Stimulated activated effector memory CD8-positive, alpha-beta T cell treated with anti-CD3 and anti-CD28 coated beads, Interleukin-12 subunit alpha, Interleukin-12 subunit beta, amount 100 ng/mL, for 72 hours (primary cell): ENCODE measurements around the gene TBC1D10B.
A peak's percentile ranks its signal among the peaks of the same experiment; 100 is the strongest.

Source experiments
- ATAC-seq: fragments of 150-1000 bp; cut with Tn5 transposase; 2 replicates; pipeline ENCODE4 v1.10.0; 2021
- DNase-seq, 2 donors: peaks; one replicate each; pipeline ENCODE4 v3.0.0; 2021 to 2022; ENCODE audit warnings: low spot score in 2 of 2
- H3K27ac Mint-ChIP-seq: one replicate; pipeline ENCODE4 v1.8.0; 2022; ENCODE audit warnings: mild to moderate bottlenecking, mixed read lengths
- H3K36me3 Mint-ChIP-seq: one replicate; pipeline ENCODE4 v1.8.0; 2022; ENCODE audit warnings: mild to moderate bottlenecking, mixed read lengths
- H3K4me1 Mint-ChIP-seq: one replicate; pipeline ENCODE4 v1.8.0; 2022; ENCODE audit warnings: mixed read lengths
- H3K4me3 Mint-ChIP-seq: one replicate; pipeline ENCODE4 v1.8.0; 2022; ENCODE audit warnings: mild to moderate bottlenecking, mixed read lengths
- H3K9me3 Mint-ChIP-seq: one replicate; pipeline ENCODE4 v1.8.0; 2022; ENCODE audit warnings: mixed read lengths

Gene TBC1D10B

GRCh38 chr16:30369938-30370455 lies 297 bp downstream of the TBC1D10B start:
- Mint-ChIP-seq H3K9me3 (no peaks in the 10 kb centered on the region), H3K27ac (peak overlapping the region; percentile 93), H3K4me1 (peaks cover 52% of the 10 kb centered on the region), H3K36me3 (peaks cover 52% of the 10 kb centered on the region), H3K4me3 (peak overlapping the region; percentile 91)
- no peak for DNase-seq
- ATAC-seq: peak; percentile 6

- Mint-ChIP-seq H3K4me1 (peaks cover 52% of the 10 kb centered on the region), H3K9me3 (no peaks in the 10 kb centered on the region), H3K36me3 (peaks cover 59% of the 10 kb centered on the region), H3K27ac (peak overlapping the region; percentile 86), H3K4me3 (peak overlapping the region; percentile 91)
- peak in 1 of 2 donors; percentile 67 for DNase-seq
- ATAC-seq: no peak
Measured at GRCh38 chr16:30369091-30369937, 980 bp downstream of the TBC1D10B start.

GRCh38 chr16:30368792-30369090 lies 1.6 kb downstream of the TBC1D10B start:
- ATAC-seq: no peak
- Mint-ChIP-seq H3K27ac (peak overlapping the region; percentile 86), H3K36me3 (peaks cover 64% of the 10 kb centered on the region), H3K4me3 (peak overlapping the region; percentile 91), H3K4me1 (peaks cover 52% of the 10 kb centered on the region), H3K9me3 (no peaks in the 10 kb centered on the region)
- no peak for DNase-seq

- no peaks in the 10 kb centered on the region for H3K9me3 Mint-ChIP-seq
- DNase-seq: peak in 1 of 2 donors; percentile 54
- peaks cover 52% of the 10 kb centered on the region for H3K4me1 Mint-ChIP-seq
- no peak for ATAC-seq
- H3K4me3 Mint-ChIP-seq: peak overlapping the region; percentile 91
- peaks cover 69% of the 10 kb centered on the region for H3K36me3 Mint-ChIP-seq
- H3K27ac Mint-ChIP-seq: peak overlapping the region; percentile 86
Measured at GRCh38 chr16:30368122-30368791, 2.0 kb downstream of the TBC1D10B start.

- DNase-seq: no peak
- peaks cover 46% of the 10 kb centered on the region for H3K4me1 Mint-ChIP-seq
- H3K4me3 Mint-ChIP-seq: peak overlapping the region; percentile 91
- no peak for ATAC-seq
- H3K36me3 Mint-ChIP-seq: peaks cover 77% of the 10 kb centered on the region
- H3K27ac Mint-ChIP-seq: peak overlapping the region; percentile 86
- no peaks in the 10 kb centered on the region for H3K9me3 Mint-ChIP-seq
Measured at GRCh38 chr16:30367349-30368009, 2.8 kb downstream of the TBC1D10B start.

GRCh38 chr16:30366511-30366910 lies 3.8 kb downstream of the TBC1D10B start:
- no peak for DNase-seq
- ATAC-seq: no peak
- Mint-ChIP-seq H3K4me3 (peak overlapping the region; percentile 91), H3K27ac (peak overlapping the region; percentile 86), H3K4me1 (peaks cover 38% of the 10 kb centered on the region), H3K9me3 (no peaks in the 10 kb centered on the region), H3K36me3 (peaks cover 80% of the 10 kb centered on the region)

GRCh38 chr16:30365200-30365599 lies 5.1 kb downstream of the TBC1D10B start:
- peak overlapping the region; percentile 60 for H3K27ac Mint-ChIP-seq
- H3K4me3 Mint-ChIP-seq: no peak overlapping the region
- DNase-seq: no peak
- no peak for ATAC-seq
- H3K9me3 Mint-ChIP-seq: no peaks in the 10 kb centered on the region
- H3K4me1 Mint-ChIP-seq: peaks cover 39% of the 10 kb centered on the region
- H3K36me3 Mint-ChIP-seq: peaks cover 85% of the 10 kb centered on the region

GRCh38 chr16:30361180-30361579 lies 9.1 kb downstream of the TBC1D10B start:
- Mint-ChIP-seq H3K4me3 (no peak overlapping the region), H3K9me3 (no peaks in the 10 kb centered on the region), H3K4me1 (peaks cover 29% of the 10 kb centered on the region), H3K36me3 (peaks cover 83% of the 10 kb centered on the region), H3K27ac (peak overlapping the region; percentile 81)
- ATAC-seq (no peak), DNase-seq (no peak)

- Mint-ChIP-seq H3K27ac (peak overlapping the region; percentile 81), H3K36me3 (peaks cover 83% of the 10 kb centered on the region), H3K9me3 (no peaks in the 10 kb centered on the region), H3K4me1 (peaks cover 35% of the 10 kb centered on the region), H3K4me3 (no peak overlapping the region)
- ATAC-seq (no peak), DNase-seq (no peak)
Measured at GRCh38 chr16:30359871-30360170, 10.5 kb downstream of the TBC1D10B start.

GRCh38 chr16:30358990-30359870 lies 11.1 kb downstream of the TBC1D10B start:
- H3K4me3 Mint-ChIP-seq: no peak overlapping the region
- peaks cover 40% of the 10 kb centered on the region for H3K4me1 Mint-ChIP-seq
- H3K36me3 Mint-ChIP-seq: peaks cover 83% of the 10 kb centered on the region
- no peaks in the 10 kb centered on the region for H3K9me3 Mint-ChIP-seq
- ATAC-seq: no peak
- H3K27ac Mint-ChIP-seq: peak overlapping the region; percentile 34
- DNase-seq: no peak

- Mint-ChIP-seq H3K27ac (peak overlapping the region; percentile 34), H3K36me3 (peaks cover 83% of the 10 kb centered on the region), H3K4me3 (no peak overlapping the region), H3K4me1 (peaks cover 46% of the 10 kb centered on the region), H3K9me3 (no peaks in the 10 kb centered on the region)
- ATAC-seq (no peak), DNase-seq (no peak)
Measured at GRCh38 chr16:30358577-30358936, 11.7 kb downstream of the TBC1D10B start.

GRCh38 chr16:30357715-30358576 lies 12.3 kb downstream of the TBC1D10B start:
- Mint-ChIP-seq H3K9me3 (no peaks in the 10 kb centered on the region), H3K4me3 (no peak overlapping the region), H3K4me1 (peaks cover 53% of the 10 kb centered on the region), H3K36me3 (peaks cover 83% of the 10 kb centered on the region), H3K27ac (no peak overlapping the region)
- ATAC-seq (no peak), DNase-seq (no peak)

- Mint-ChIP-seq H3K9me3 (no peaks in the 10 kb centered on the region), H3K36me3 (peaks cover 83% of the 10 kb centered on the region), H3K4me3 (no peak overlapping the region), H3K27ac (peak overlapping the region; percentile 97), H3K4me1 (peaks cover 60% of the 10 kb centered on the region)
- DNase-seq: no peak
- ATAC-seq: no peak
Measured at GRCh38 chr16:30357085-30357714, 13.1 kb downstream of the TBC1D10B start.
